Body of pancreas (tissue), 4 donors: ENCODE results near the gene CNTNAP2. TPM values are rescaled to one million over a fixed set of nuclear protein-coding genes. Genes with fewer than 3 reads are reported as not detected.
A peak's percentile ranks its signal among the peaks of the same experiment; 100 is the strongest.

ENCODE experiments used
- ATAC-seq: fragments of 150-250 bp; one replicate; pipeline ENCODE4 v1.9.1; 2016
- DNase-seq, 4 donors: peaks; one replicate each; pipeline ENCODE4 v3.0.0-alpha.2; 2019
- H3K27ac ChIP-seq, 4 donors: fragments of 200-600 bp; sonication (generic); 1 replicate in 3 of 4; 2 replicates in 1 of 4; pipeline versions ENCODE4 v1.5.1 to v1.6.1; 2016 to 2019; ENCODE audit warnings: mild to moderate bottlenecking in 1 of 4, mixed read lengths in 1 of 4, moderate library complexity in 1 of 4
- H3K27me3 ChIP-seq, 2 donors: fragments of 200-600 bp; sonication (generic); one replicate each; pipeline ENCODE4 v1.6.0; 2016; ENCODE audit warnings: mild to moderate bottlenecking in 1 of 2
- H3K36me3 ChIP-seq, 2 donors: fragments of 200-600 bp; sonication (generic); replicated peaks in 1 of 2; 2 replicates each; pipeline ENCODE4 v1.5.1; 2016; ENCODE audit warnings: low read depth in 2 of 2; ENCODE audit not compliant: insufficient read depth in 1 of 2
- H3K4me1 ChIP-seq: fragments of 200-600 bp; sonication (generic); one replicate; pipeline ENCODE4 v1.6.0; 2016
- H3K4me3 ChIP-seq, 2 donors: fragments of 200-600 bp; sonication (generic); 1 replicate in 1 of 2; 2 replicates in 1 of 2; pipeline ENCODE4 v1.5.1; 2016 to 2019
- H3K9me3 ChIP-seq, 3 donors: fragments of 200-600 bp; sonication (generic); 1 replicate in 2 of 3; 2 replicates in 1 of 3; pipeline ENCODE4 v1.5.1; 2016
- CTCF ChIP-seq, 7 experiments: fragments of 450-650 bp in 4 of 7; fragments of 200-600 bp in 3 of 7; sonication (generic) in 3 of 7; IDR thresholded peaks; one replicate each; pipeline ENCODE4 v1.5.1; 2016 to 2019; ENCODE audit warnings: antibody characterized with exemption in 7 of 7
- POLR2A ChIP-seq, 3 donors: fragments of 450-650 bp; IDR thresholded peaks; one replicate each; pipeline ENCODE4 v1.6.1; 2016; ENCODE audit warnings: antibody characterized with exemption in 3 of 3, mild to moderate bottlenecking in 2 of 3
- WGBS, 2 donors: methylation state at CpG; one replicate each; pipeline ENCODE4 v1.1.5; 2017; 5-methylcytosine and 5-hydroxymethylcytosine counted together
- intact Hi-C: fragments of 100-400 bp; cut with DNase I; formaldehyde crosslinking; loops from one replicate; pipeline ENCODE4 v1.15.1; 2023
- total RNA-seq, 2 donors: library from RNA; depleted of rRNA; stranded (reverse); fragments of >200 nt; gene quantifications; one replicate each; pipeline ENCODE4 v1.1.0, GENCODE V29; 2016

CNTNAP2 gene
- total RNA-seq, 2 donors from 2014 or later: 1.0 TPM; not detected in 1

DNA sequence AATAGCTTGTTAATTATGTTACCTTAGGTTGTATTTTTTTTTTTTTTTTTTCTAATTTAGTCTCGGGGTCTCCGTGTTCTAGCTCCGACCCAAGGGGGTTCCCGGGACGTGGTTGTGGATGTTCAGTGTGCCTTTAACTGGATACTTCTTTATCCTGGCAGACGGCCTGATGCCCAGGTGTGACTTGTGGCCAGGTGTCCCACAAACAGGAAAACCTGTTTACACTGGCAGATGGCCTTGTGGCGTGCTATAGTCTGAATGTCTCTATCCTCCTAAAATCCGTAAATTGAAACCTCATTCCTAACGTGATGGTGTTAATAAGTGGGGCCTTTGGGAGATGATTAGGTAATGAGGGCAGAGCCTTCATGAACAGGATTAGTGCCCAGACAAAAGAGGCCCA lies 1927.6 kb downstream of the CNTNAP2 start:
- peak; percentile 91 for ATAC-seq
- WGBS, 2 donors: 37 to 42% methylated on average over 9 of the region's 9 CpGs
- peaks cover 21% of the 10 kb centered on the region for H3K4me1 ChIP-seq
- H3K36me3 ChIP-seq: no peaks in the 10 kb centered on the region
- no peaks in the 10 kb centered on the region for H3K9me3 ChIP-seq
- H3K4me3 ChIP-seq: no peak overlapping the region
- H3K27ac ChIP-seq: peak overlapping the region in 3 of 4 donors; percentile 20 to 52 (median 31)
- TF ChIP-seq POLR2A (IDR thresholded peaks at IDR 0.05) (no peak), CTCF (IDR thresholded peaks at IDR 0.05) (no peak)
- H3K27me3 ChIP-seq: no peaks in the 10 kb centered on the region
- DNase-seq: peak; percentile 81 to 88 (median 84)
- intact Hi-C loops: no loop called here

GRCh38 chr7:148045521-148045920 lies 1928.9 kb downstream of the CNTNAP2 start:
- no peaks in the 10 kb centered on the region for H3K36me3 ChIP-seq
- ATAC-seq: peak; percentile 68
- H3K27ac ChIP-seq: peak overlapping the region in 2 of 4 donors; percentile 20 to 31
- DNase-seq: peak in 2 of 4 donors; percentile 19 to 46
- no peak overlapping the region for H3K4me3 ChIP-seq
- WGBS, 2 donors: 33 to 43% methylated on average over 6 of the region's 6 CpGs
- H3K4me1 ChIP-seq: peaks cover 21% of the 10 kb centered on the region
- intact Hi-C loops: no loop called here
- no peak for TF ChIP-seq CTCF (IDR thresholded peaks at IDR 0.05)
- no peak for TF ChIP-seq POLR2A (IDR thresholded peaks at IDR 0.05)
- no peaks in the 10 kb centered on the region for H3K9me3 ChIP-seq
- no peaks in the 10 kb centered on the region for H3K27me3 ChIP-seq

GRCh38 chr7:148049068-148049467 lies 1932.5 kb downstream of the CNTNAP2 start:
- Histone ChIP-seq H3K36me3 (no peaks in the 10 kb centered on the region), H3K27ac (no peak overlapping the region), H3K4me3 (no peak overlapping the region), H3K9me3 (no peaks in the 10 kb centered on the region), H3K27me3 (no peaks in the 10 kb centered on the region), H3K4me1 (peaks cover 13% of the 10 kb centered on the region)
- TF ChIP-seq CTCF (IDR thresholded peaks at IDR 0.05) (no peak), POLR2A (IDR thresholded peaks at IDR 0.05) (no peak)
- intact Hi-C loops: no loop called here
- ATAC-seq: no peak
- no peak for DNase-seq
- 83 to 90% methylated on average over 4 of the region's 4 CpGs for WGBS, 2 donors

- TF ChIP-seq POLR2A (IDR thresholded peaks at IDR 0.05) (no peak), CTCF (IDR thresholded peaks at IDR 0.05) (no peak)
- no peak for DNase-seq
- no peak for ATAC-seq
- Histone ChIP-seq H3K9me3 (no peaks in the 10 kb centered on the region), H3K27me3 (no peaks in the 10 kb centered on the region), H3K27ac (no peak overlapping the region), H3K4me3 (no peak overlapping the region), H3K36me3 (no peaks in the 10 kb centered on the region), H3K4me1 (no peaks in the 10 kb centered on the region)
- 80 to 86% methylated on average over 3 of the region's 3 CpGs for WGBS, 2 donors
- intact Hi-C loops: no loop called here
Observed at GRCh38 chr7:148050492-148051158, 1934.0 kb downstream of the CNTNAP2 start.

GRCh38 chr7:148056406-148056805 lies 1939.8 kb downstream of the CNTNAP2 start:
- no peak for TF ChIP-seq POLR2A (IDR thresholded peaks at IDR 0.05)
- no peak for TF ChIP-seq CTCF (IDR thresholded peaks at IDR 0.05)
- H3K4me1 ChIP-seq: no peaks in the 10 kb centered on the region
- 87 to 91% methylated on average over 3 of the region's 3 CpGs for WGBS, 2 donors
- no peaks in the 10 kb centered on the region for H3K27me3 ChIP-seq
- H3K27ac ChIP-seq: no peak overlapping the region
- no peaks in the 10 kb centered on the region for H3K36me3 ChIP-seq
- ATAC-seq (no peak), DNase-seq (no peak)
- H3K4me3 ChIP-seq: no peak overlapping the region
- intact Hi-C loops: no loop called here
- H3K9me3 ChIP-seq: no peaks in the 10 kb centered on the region
